ENCODE measurements around the gene UFD1.

Gene UFD1

GRCh38 chr22:19400881-19401280, 78.1 kb downstream of the UFD1 start:
- no peak for DNase-seq (ENCODE audit: low read depth in 1 of 2, low spot score in 1 of 2)
